ENCODE measurements around the gene HOXA7. TPM values are rescaled to one million over a fixed set of nuclear protein-coding genes. Genes with fewer than 3 reads are reported as not detected.

Gene HOXA7
- total and polyA plus RNA-seq, 10 of the 15 experiments (the other 5 are each of a cell fraction or from before 2014, with no cell fraction given), result not detected

- ChIA-PET CTCF (interaction anchor here (0.8 kb wide), 1 partner anchor 465 kb away, joined by 3 read pairs; no protein-coding TSS in a partner anchor), RAD21 (ENCODE audit: unreplicated experiment) (interaction anchor here (0.5 kb wide), 1 partner anchor 78 kb away, joined by 3 read pairs; no protein-coding TSS in a partner anchor), POLR2A (no interaction called here), SMC1A (ENCODE audit: uncharacterized antibody, unreplicated experiment) (no interaction called here)
- Histone ChIP-seq H3K9ac (ENCODE audit: control insufficient read depth, insufficient read depth, low read length) (no peak overlapping the region), H3K9me3 (replicated peaks; ENCODE audit: control insufficient read depth, insufficient read depth, low read length) (no peaks in the 10 kb centered on the region; the same call in 2 of the 3 replicates), H3K4me3 (no peak overlapping the region), H3K4me2 (ENCODE audit: control insufficient read depth, insufficient read depth) (no peak overlapping the region), H3K36me3 (ENCODE audit: control insufficient read depth in 2 of 2, insufficient read depth in 2 of 2, low read length in 1 of 2) (no peaks in the 10 kb centered on the region), H3K27ac (ENCODE audit: control insufficient read depth, insufficient read depth) (no peak overlapping the region), H3K79me2 (ENCODE audit: control insufficient read depth, insufficient read depth, low read length) (no peaks in the 10 kb centered on the region), H3K4me1 (ENCODE audit: control insufficient read depth, insufficient read depth, low read length) (no peaks in the 10 kb centered on the region), H2AFZ (ENCODE audit: control insufficient read depth, low read depth, low read length) (no peak overlapping the region), H4K20me1 (ENCODE audit: control insufficient read depth, insufficient read depth) (no peaks in the 10 kb centered on the region), H3K27me3 (replicated peaks in 1 of 2; ENCODE audit: control insufficient read depth in 2 of 2, insufficient read depth in 2 of 2, low read length in 1 of 2) (peaks cover 8 to 22% of the 10 kb centered on the region in 2 experiments)
- no peak for FAIRE-seq
- no TSS peak for BruUV-seq (replicated peaks)
- intact Hi-C loops (cut with micrococcal nuclease; ENCODE audit: unreplicated experiment) (no loop called here), in situ Hi-C loops (cut with MboI) (no loop called here)
- ATAC-seq, result no peak
- WGBS (ENCODE audit: insufficient coverage, insufficient replicate concordance, low lambda C conversion rate, missing lambda C conversion rate), result 87% methylated on average over 47 of the region's 47 CpGs
- no peak for DNase-seq (ENCODE audit: low read depth, low spot score)
- no peak for TF ChIP-seq MXI1 (IDR thresholded peaks at IDR 0.05; ENCODE audit: low read depth, low read length)
- TF ChIP-seq HSF1 (IDR thresholded peaks at IDR 0.05; ENCODE audit: low read depth, low read length), result no peak
- TF ChIP-seq, protein P1, sequence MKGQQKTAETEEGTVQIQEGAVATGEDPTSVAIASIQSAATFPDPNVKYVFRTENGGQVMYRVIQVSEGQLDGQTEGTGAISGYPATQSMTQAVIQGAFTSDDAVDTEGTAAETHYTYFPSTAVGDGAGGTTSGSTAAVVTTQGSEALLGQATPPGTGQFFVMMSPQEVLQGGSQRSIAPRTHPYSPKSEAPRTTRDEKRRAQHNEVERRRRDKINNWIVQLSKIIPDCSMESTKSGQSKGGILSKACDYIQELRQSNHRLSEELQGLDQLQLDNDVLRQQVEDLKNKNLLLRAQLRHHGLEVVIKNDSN (IDR thresholded peaks at IDR 0.05; ENCODE audit: borderline replicate concordance, extremely low read length, insufficient read depth, low read depth, low read length), result no peak
- TF ChIP-seq, protein P2, sequence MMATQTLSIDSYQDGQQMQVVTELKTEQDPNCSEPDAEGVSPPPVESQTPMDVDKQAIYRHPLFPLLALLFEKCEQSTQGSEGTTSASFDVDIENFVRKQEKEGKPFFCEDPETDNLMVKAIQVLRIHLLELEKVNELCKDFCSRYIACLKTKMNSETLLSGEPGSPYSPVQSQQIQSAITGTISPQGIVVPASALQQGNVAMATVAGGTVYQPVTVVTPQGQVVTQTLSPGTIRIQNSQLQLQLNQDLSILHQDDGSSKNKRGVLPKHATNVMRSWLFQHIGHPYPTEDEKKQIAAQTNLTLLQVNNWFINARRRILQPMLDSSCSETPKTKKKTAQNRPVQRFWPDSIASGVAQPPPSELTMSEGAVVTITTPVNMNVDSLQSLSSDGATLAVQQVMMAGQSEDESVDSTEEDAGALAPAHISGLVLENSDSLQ (IDR thresholded peaks at IDR 0.05), result no peak
- no peak for TF ChIP-seq ZNF687 (IDR thresholded peaks at IDR 0.05)
- no peak for TF ChIP-seq TARDBP (IDR thresholded peaks at IDR 0.05; ENCODE audit: borderline replicate concordance)
- TF ChIP-seq SUZ12 (IDR thresholded peaks at IDR 0.05; ENCODE audit: unreplicated experiment), result no peak
- TF ChIP-seq ZNF207 (IDR thresholded peaks at IDR 0.05; ENCODE audit: borderline replicate concordance), result no peak
- no peak for TF ChIP-seq NR2C2 (IDR thresholded peaks at IDR 0.05; ENCODE audit: borderline replicate concordance, control insufficient read depth, insufficient read length, low read depth)
- TF ChIP-seq CREB1 (IDR thresholded peaks at IDR 0.05; ENCODE audit: low read depth), result no peak
- TF ChIP-seq CREM (IDR thresholded peaks at IDR 0.05; ENCODE audit: low read depth), result no peak
- TF ChIP-seq SUPT20H (IDR thresholded peaks at IDR 0.05; ENCODE audit: borderline replicate concordance, control insufficient read depth, low read depth, low read length), result no peak
- no peak for TF ChIP-seq SIX5 (IDR thresholded peaks at IDR 0.05; ENCODE audit: low read depth, low read length, severe bottlenecking)
- no peak for TF ChIP-seq KAT2A (conservative IDR thresholded peaks at IDR 0.05; ENCODE audit: control insufficient read depth, low read depth, low read length)
- TF ChIP-seq RAD21 (IDR thresholded peaks at IDR 0.05; ENCODE audit: insufficient read depth, low read depth, low read length), result no peak
- no peak for TF ChIP-seq SPI1 (IDR thresholded peaks at IDR 0.05; ENCODE audit: borderline replicate concordance, insufficient read depth, low read depth, low read length)
Measured at GRCh38 chr7:27145165-27145913, 11.1 kb downstream of the HOXA7 start.
